H1 (cell line): Measurements from ENCODE around the gene HLA-DQA2. TPM values are rescaled to one million over a fixed set of nuclear protein-coding genes. Genes with fewer than 3 reads are reported as not detected.

Source experiments
- CTCF ChIA-PET: fragments of 300-600 bp; sonication (Branson Sonifier 250); formaldehyde crosslinking; loops from one replicate; lab custom pipeline; 2021; ENCODE audit not compliant: partially characterized antibody; lab: Charles Lee
- POLR2A ChIA-PET: fragments of 300-600 bp; sonication (Branson Sonifier 250); formaldehyde crosslinking; loops from one replicate; lab custom pipeline; 2021; ENCODE audit warnings: inconsistent platforms; ENCODE audit not compliant: partially characterized antibody; lab: Charles Lee
- DNase-seq, 2 experiments: peaks; one replicate each; pipeline versions ENCODE4 v3.0.0 to v3.0.0-alpha.2; 2010 to 2022; ENCODE audit warnings: low spot score in 2 of 2, low read depth in 1 of 2, mixed read lengths in 1 of 2
- FAIRE-seq: peaks from 2 replicates; lab custom pipeline; 2011; peaks lifted over from hg19 to GRCh38; lab: Jason Lieb, UNC
- H2AFZ ChIP-seq: 2 replicates; pipeline ENCODE4 v1.8.1; 2012; ENCODE audit warnings: low read length, inconsistent platforms
- H2AK5ac ChIP-seq: 2 replicates; pipeline ENCODE4 v1.6.1; 2013; ENCODE audit warnings: low read depth, low read length
- H2BK120ac ChIP-seq: replicated peaks from 2 replicates; pipeline ENCODE3; 2013; ENCODE audit warnings: low read depth, low read length, inconsistent platforms
- H2BK12ac ChIP-seq: 2 replicates; pipeline ENCODE4 v1.6.1; 2013; ENCODE audit warnings: low read depth, low read length
- H2BK15ac ChIP-seq: 2 replicates; pipeline ENCODE4 v1.6.1; 2013; ENCODE audit warnings: low read length
- H2BK20ac ChIP-seq: 2 replicates; pipeline ENCODE4 v1.6.1; 2013; ENCODE audit warnings: low read length
- H2BK5ac ChIP-seq: 2 replicates; pipeline ENCODE4 v1.6.1; 2013; ENCODE audit warnings: low read depth, low read length
- H3K14ac ChIP-seq: 2 replicates; pipeline ENCODE4 v1.6.1; 2013; ENCODE audit warnings: inconsistent platforms; ENCODE audit not compliant: insufficient read length
- H3K18ac ChIP-seq: 2 replicates; pipeline ENCODE4 v1.6.1; 2013; ENCODE audit warnings: low read length; ENCODE audit errors: extremely low read depth
- H3K23ac ChIP-seq: 2 replicates; pipeline ENCODE4 v1.6.1; 2013; ENCODE audit warnings: inconsistent platforms; ENCODE audit not compliant: insufficient read length
- H3K23me2 ChIP-seq: 2 replicates; pipeline ENCODE4 v1.6.1; 2013; ENCODE audit warnings: low read depth, low read length
- H3K27ac ChIP-seq: 2 replicates; pipeline ENCODE4 v1.6.1; 2011; ENCODE audit warnings: low read depth, low read length, inconsistent platforms
- H3K27me3 ChIP-seq, 4 experiments: replicated peaks in 1 of 4; 1 replicate in 1 of 4; 2 replicates in 3 of 4; pipeline versions ENCODE4 v1.6.1 to v1.8.1; 2011 to 2013; ENCODE audit warnings: low read length in 3 of 4, mild to moderate bottlenecking in 3 of 4, inconsistent platforms in 2 of 4, mixed read lengths in 2 of 4, moderate library complexity in 1 of 4; ENCODE audit not compliant: control insufficient read depth in 3 of 4, insufficient read depth in 3 of 4; ENCODE audit errors: extremely low read depth in 1 of 4
- H3K36me3 ChIP-seq, 4 experiments: 2 replicates each; pipeline versions ENCODE4 v1.6.1 to v1.8.1; 2011 to 2013; ENCODE audit warnings: mild to moderate bottlenecking in 4 of 4, low read length in 3 of 4, moderate library complexity in 2 of 4, control low read depth in 1 of 4, inconsistent platforms in 1 of 4; ENCODE audit not compliant: insufficient read depth in 4 of 4, control insufficient read depth in 2 of 4
- H3K4ac ChIP-seq: replicated peaks from 2 replicates; pipeline ENCODE3; 2013; ENCODE audit warnings: low read length, low read depth, mixed read lengths, inconsistent platforms; ENCODE audit not compliant: insufficient read length
- H3K4me1 ChIP-seq, 4 experiments: replicated peaks in 1 of 4; 1 replicate in 1 of 4; 2 replicates in 3 of 4; pipeline versions ENCODE4 v1.6.1 to v1.8.1; 2011 to 2013; ENCODE audit warnings: low read length in 3 of 4, inconsistent platforms in 2 of 4, mixed read lengths in 1 of 4; ENCODE audit not compliant: insufficient read depth in 4 of 4, control insufficient read depth in 3 of 4
- H3K4me2 ChIP-seq, 2 experiments: 2 replicates each; pipeline versions ENCODE4 v1.6.1 to v1.8.1; 2011 to 2013; ENCODE audit warnings: low read depth in 2 of 2, low read length in 2 of 2, control low read depth in 1 of 2, inconsistent platforms in 1 of 2, mild to moderate bottlenecking in 1 of 2; ENCODE audit not compliant: insufficient read depth in 1 of 2
- H3K4me3 ChIP-seq, 4 experiments: fragments of 200-600, 300-600 bp in 1 of 4; sonication (generic), shearing (Covaris generic), sonication (Bioruptor Twin) in 1 of 4; 2 replicates each; pipeline versions ENCODE4 v1.5.1 to v1.8.1; 2011 to 2016; ENCODE audit warnings: low read length in 4 of 4, low read depth in 3 of 4, control low read depth in 2 of 4, inconsistent platforms in 2 of 4, mild to moderate bottlenecking in 2 of 4, mixed read lengths in 1 of 4, moderate library complexity in 1 of 4; ENCODE audit not compliant: insufficient read depth in 2 of 4; ENCODE audit errors: extremely low read depth in 1 of 4
- H3K56ac ChIP-seq: replicated peaks from 2 replicates; pipeline ENCODE3; 2013; ENCODE audit warnings: low read depth, mild to moderate bottlenecking, mixed read lengths, low read length, inconsistent platforms; ENCODE audit not compliant: insufficient read length
- H3K79me1 ChIP-seq: 2 replicates; pipeline ENCODE4 v1.6.1; 2013; ENCODE audit warnings: low read depth, low read length, control low read depth
- H3K79me2 ChIP-seq, 2 experiments: 2 replicates each; pipeline versions ENCODE4 v1.6.1 to v1.8.1; 2012 to 2013; ENCODE audit warnings: low read length in 2 of 2, mild to moderate bottlenecking in 2 of 2, inconsistent platforms in 1 of 2; ENCODE audit not compliant: insufficient read depth in 2 of 2, control insufficient read depth in 1 of 2
- H3K9ac ChIP-seq, 4 experiments: replicated peaks in 1 of 4; 1 replicate in 1 of 4; 2 replicates in 3 of 4; pipeline versions ENCODE4 v1.6.1 to v1.8.1; 2011 to 2013; ENCODE audit warnings: low read depth in 3 of 4, low read length in 3 of 4, control low read depth in 2 of 4, mild to moderate bottlenecking in 2 of 4, moderate library complexity in 2 of 4, inconsistent platforms in 1 of 4; ENCODE audit errors: extremely low read depth in 1 of 4
- H3K9me3 ChIP-seq, 2 experiments: 2 replicates each; pipeline versions ENCODE4 v1.6.1 to v1.8.1; 2012 to 2013; ENCODE audit warnings: mild to moderate bottlenecking in 2 of 2, moderate library complexity in 2 of 2, control low read depth in 1 of 2, inconsistent platforms in 1 of 2, low read depth in 1 of 2, low read length in 1 of 2, mixed read lengths in 1 of 2; ENCODE audit not compliant: insufficient read depth in 2 of 2
- H4K20me1 ChIP-seq, 2 experiments: replicated peaks in 1 of 2; 2 replicates each; pipeline versions ENCODE3 to v1.8.1; 2011 to 2013; ENCODE audit warnings: inconsistent platforms in 2 of 2, low read length in 2 of 2, mild to moderate bottlenecking in 1 of 2; ENCODE audit not compliant: insufficient read depth in 2 of 2, control insufficient read depth in 1 of 2
- H4K5ac ChIP-seq: 2 replicates; pipeline ENCODE4 v1.6.1; 2013; ENCODE audit warnings: low read length, low read depth, mixed read lengths, inconsistent platforms; ENCODE audit not compliant: insufficient read length
- H4K8ac ChIP-seq: 2 replicates; pipeline ENCODE4 v1.8.0; 2013; ENCODE audit warnings: mild to moderate bottlenecking, moderate library complexity, low read length, inconsistent platforms; ENCODE audit not compliant: insufficient read depth; ENCODE audit errors: extremely low read depth
- H4K91ac ChIP-seq: replicated peaks from 2 replicates; pipeline ENCODE3; 2013; ENCODE audit warnings: low read length, mixed read lengths, inconsistent platforms; ENCODE audit not compliant: insufficient read length
- MAX ChIP-seq: IDR thresholded peaks from 2 replicates; pipeline ENCODE4 v1.6.1; 2012; ENCODE audit warnings: inconsistent platforms
- RAD21 ChIP-seq, 2 experiments: IDR thresholded peaks in 1 of 2; conservative IDR thresholded peaks in 1 of 2; 2 replicates each; pipeline ENCODE4 v1.6.1; 2011; ENCODE audit warnings: low read depth in 2 of 2, low read length in 2 of 2, improper control_type of control experiment in 1 of 2, inconsistent platforms in 1 of 2, mild to moderate bottlenecking in 1 of 2, moderate library complexity in 1 of 2
- WGBS, 2 experiments: shearing (Covaris generic) in 1 of 2; methylation state at CpG; one replicate each; pipeline versions ENCODE4 v1.1.6 to v1.1.7; 2013 to 2015; ENCODE audit warnings: low lambda C conversion rate in 2 of 2, mixed read lengths in 2 of 2, inconsistent platforms in 1 of 2, low coverage in 1 of 2, missing lambda C conversion rate in 1 of 2; ENCODE audit not compliant: insufficient replicate concordance in 2 of 2, insufficient coverage in 1 of 2, insufficient read length in 1 of 2; ENCODE audit errors: extremely low coverage in 1 of 2, missing lambda C conversion rate in 1 of 2; 5-methylcytosine and 5-hydroxymethylcytosine counted together
- polyA plus RNA-seq, 7 experiments: library from polyadenylated mRNA; depleted of rRNA in 3 of 7; stranded (reverse) in 5 of 7; unstranded in 2 of 7; fragments of >200 nt in 5 of 7; fragments of 200-250 nt in 2 of 7; gene quantifications; 1 replicate in 5 of 7; 2 replicates in 1 of 7; 4 replicates in 1 of 7; pipeline versions ENCODE4 v1.2.1 to v1.2.3, GENCODE V29; 2011 to 2013; ENCODE audit warnings: missing spikeins in 2 of 7, mixed read lengths in 2 of 7
- total RNA-seq: library from RNA; stranded (reverse); fragmentation: NEBNext Ultra II Directional; extraction: Animal tissue kit (Norgen Biotek cat#: 25700); gene quantifications from 2 replicates; pipeline ENCODE4 v1.2.1, GENCODE V29; 2021
- TF ChIP-seq, protein P1 (sequence below), 3 experiments: IDR thresholded peaks; 1 replicate in 2 of 3; 2 replicates in 1 of 3; pipeline versions ENCODE4 v1.5.1 to v1.6.1; 2011; ENCODE audit warnings: low read length in 3 of 3, mild to moderate bottlenecking in 3 of 3, inconsistent platforms in 2 of 3, low read depth in 1 of 3, moderate library complexity in 1 of 3; ENCODE audit not compliant: insufficient read depth in 1 of 3; ENCODE audit errors: control extremely low read depth in 1 of 3

Gene HLA-DQA2
- total and polyA plus RNA-seq, 2 of the 8 experiments (the other 6 are each of a cell fraction or from before 2014, with no cell fraction given): not detected

DNA sequence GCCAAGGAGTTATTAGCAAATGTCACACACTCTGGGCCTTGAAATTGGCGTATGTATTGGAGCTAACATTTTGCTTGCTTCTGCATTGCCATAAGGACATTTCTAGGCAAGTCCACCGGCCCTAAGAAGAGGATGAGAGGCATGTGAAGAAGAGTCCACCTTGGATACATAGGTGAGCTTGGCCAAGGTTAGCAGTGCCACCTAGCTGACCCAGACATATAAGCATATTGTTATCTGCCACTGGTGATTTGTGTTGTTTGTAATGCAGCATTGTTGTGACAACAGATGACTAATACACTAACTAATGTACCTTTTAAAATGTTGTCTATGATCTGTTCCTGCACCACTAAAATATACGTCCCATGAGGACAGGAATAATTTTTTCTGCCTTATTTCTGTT is 24.8 kb upstream of the HLA-DQA2 start:
- H3K14ac ChIP-seq: no peak overlapping the region
- H3K4me3 ChIP-seq: no peak overlapping the region
- no peak overlapping the region for H3K9ac ChIP-seq
- no peak overlapping the region for H3K23ac ChIP-seq
- no peaks in the 10 kb centered on the region for H3K79me1 ChIP-seq
- ChIA-PET CTCF (interaction anchor here (0.8 to 1.8 kb wide), 6 partner anchors 13 to 521 kb away, joined by 3 to 8 read pairs (median 4); partner anchors contain the start of gene HLA-DQB2), POLR2A (no interaction called here)
- H4K5ac ChIP-seq: no peak overlapping the region
- H4K91ac ChIP-seq: no peak overlapping the region
- H2BK12ac ChIP-seq: no peak overlapping the region
- H2AK5ac ChIP-seq: no peak overlapping the region
- H2BK15ac ChIP-seq: no peak overlapping the region
- no peaks in the 10 kb centered on the region for H3K23me2 ChIP-seq
- 86% methylated on average over 3 of the region's 3 CpGs; no CpG with 5 or more reads in 1 of the 2 experiments for WGBS, 2 experiments
- no peak overlapping the region for H2BK5ac ChIP-seq
- no peaks in the 10 kb centered on the region for H4K20me1 ChIP-seq
- FAIRE-seq (no peak), DNase-seq (no peak)
- no peak overlapping the region for H3K4ac ChIP-seq
- H3K9me3 ChIP-seq: no peaks in the 10 kb centered on the region
- H3K56ac ChIP-seq: no peak overlapping the region
- H2BK20ac ChIP-seq: no peak overlapping the region
- no peak overlapping the region for H4K8ac ChIP-seq
- no peak overlapping the region for H3K4me2 ChIP-seq
- H3K18ac ChIP-seq: no peak overlapping the region
- TF ChIP-seq, protein P1, sequence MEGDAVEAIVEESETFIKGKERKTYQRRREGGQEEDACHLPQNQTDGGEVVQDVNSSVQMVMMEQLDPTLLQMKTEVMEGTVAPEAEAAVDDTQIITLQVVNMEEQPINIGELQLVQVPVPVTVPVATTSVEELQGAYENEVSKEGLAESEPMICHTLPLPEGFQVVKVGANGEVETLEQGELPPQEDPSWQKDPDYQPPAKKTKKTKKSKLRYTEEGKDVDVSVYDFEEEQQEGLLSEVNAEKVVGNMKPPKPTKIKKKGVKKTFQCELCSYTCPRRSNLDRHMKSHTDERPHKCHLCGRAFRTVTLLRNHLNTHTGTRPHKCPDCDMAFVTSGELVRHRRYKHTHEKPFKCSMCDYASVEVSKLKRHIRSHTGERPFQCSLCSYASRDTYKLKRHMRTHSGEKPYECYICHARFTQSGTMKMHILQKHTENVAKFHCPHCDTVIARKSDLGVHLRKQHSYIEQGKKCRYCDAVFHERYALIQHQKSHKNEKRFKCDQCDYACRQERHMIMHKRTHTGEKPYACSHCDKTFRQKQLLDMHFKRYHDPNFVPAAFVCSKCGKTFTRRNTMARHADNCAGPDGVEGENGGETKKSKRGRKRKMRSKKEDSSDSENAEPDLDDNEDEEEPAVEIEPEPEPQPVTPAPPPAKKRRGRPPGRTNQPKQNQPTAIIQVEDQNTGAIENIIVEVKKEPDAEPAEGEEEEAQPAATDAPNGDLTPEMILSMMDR (IDR thresholded peaks at IDR 0.05; ENCODE audit: control extremely low read depth in 1 of 3, insufficient read depth in 1 of 3, low read depth in 1 of 3, low read length in 3 of 3): peak in 1 of 3 experiments; percentile 16; a peak in 1 of 4 replicates
- TF ChIP-seq RAD21 (IDR thresholded peaks at IDR 0.05 in 1 of 2, conservative IDR thresholded peaks at IDR 0.05 in 1 of 2; ENCODE audit: low read depth in 2 of 2, low read length in 2 of 2) (peak in 1 of 2 experiments; percentile 28; a peak in 3 of 4 replicates), MAX (no peak)
- no peaks in the 10 kb centered on the region for H3K27me3 ChIP-seq
- no peaks in the 10 kb centered on the region for H3K36me3 ChIP-seq
- no peaks in the 10 kb centered on the region for H3K79me2 ChIP-seq
- H3K27ac ChIP-seq: no peak overlapping the region
- H2BK120ac ChIP-seq: no peak overlapping the region
- no peaks in the 10 kb centered on the region for H3K4me1 ChIP-seq
- H2AFZ ChIP-seq: no peak overlapping the region
